Prostate gland (tissue), 2 donors: Measurements from ENCODE around the gene PSMD13. TPM values are rescaled to one million over a fixed set of nuclear protein-coding genes. Genes with fewer than 3 reads are reported as not detected.
A peak's percentile ranks its signal among the peaks of the same experiment; 100 is the strongest.

Experiments
- DNase-seq: peaks from one replicate; pipeline ENCODE4 v3.0.0-alpha.2; 2019; ENCODE audit warnings: low spot score
- H3K27ac ChIP-seq, 2 donors: fragments of 200-600 bp; sonication (generic); 2 replicates each; pipeline ENCODE4 v1.5.1; 2017 to 2019
- H3K27me3 ChIP-seq: fragments of 200-600 bp; sonication (generic); replicated peaks from 2 replicates; pipeline ENCODE4 v1.5.1; 2019; ENCODE audit not compliant: insufficient read depth
- H3K36me3 ChIP-seq, 2 donors: fragments of 200-600 bp; sonication (generic); 1 replicate in 1 of 2; 2 replicates in 1 of 2; pipeline versions ENCODE4 v1.5.1 to v1.8.1; 2017 to 2019
- H3K4me1 ChIP-seq: fragments of 200-600 bp; sonication (generic); replicated peaks from 2 replicates; pipeline ENCODE4 v1.5.1; 2019
- H3K4me3 ChIP-seq, 2 donors: fragments of 200-600 bp; sonication (generic); 2 replicates each; pipeline ENCODE4 v1.5.1; 2017 to 2019
- H3K9me3 ChIP-seq: fragments of 200-600 bp; sonication (generic); 2 replicates; pipeline ENCODE4 v1.5.1; 2017
- POLR2A ChIP-seq: fragments of 450-650 bp; IDR thresholded peaks from one replicate; pipeline ENCODE4 v1.6.1; 2016; ENCODE audit warnings: antibody characterized with exemption, mild to moderate bottlenecking
- POLR2AphosphoS5 ChIP-seq: sonication (generic); formaldehyde crosslinking; IDR thresholded peaks from one replicate; pipeline ENCODE4 v1.6.1; 2017; ENCODE audit warnings: antibody characterized with exemption
- WGBS: methylation state at CpG from one replicate; pipeline ENCODE4 v1.1.5; 2018; 5-methylcytosine and 5-hydroxymethylcytosine counted together
- intact Hi-C: fragments of 100-400 bp; cut with DNase I; formaldehyde crosslinking; loops from one replicate; pipeline ENCODE4 v1.14.2; 2022
- total RNA-seq, 2 donors: library from RNA; depleted of rRNA; stranded (reverse); fragments of >200 nt; gene quantifications; one replicate each; pipeline ENCODE4 v1.1.0, GENCODE V29; 2016
- TF ChIP-seq, protein P1 (sequence below), 4 experiments: fragments of 200-600 bp in 2 of 4; fragments of 450-650 bp in 2 of 4; sonication (generic) in 2 of 4; IDR thresholded peaks; 1 replicate in 3 of 4; 2 replicates in 1 of 4; pipeline ENCODE4 v1.5.1; 2016 to 2019; ENCODE audit warnings: antibody characterized with exemption in 4 of 4, mild to moderate bottlenecking in 2 of 4, moderate library complexity in 2 of 4

Gene PSMD13
- total RNA-seq, 2 donors from 2014 or later, result 87.4 to 129 TPM

DNA sequence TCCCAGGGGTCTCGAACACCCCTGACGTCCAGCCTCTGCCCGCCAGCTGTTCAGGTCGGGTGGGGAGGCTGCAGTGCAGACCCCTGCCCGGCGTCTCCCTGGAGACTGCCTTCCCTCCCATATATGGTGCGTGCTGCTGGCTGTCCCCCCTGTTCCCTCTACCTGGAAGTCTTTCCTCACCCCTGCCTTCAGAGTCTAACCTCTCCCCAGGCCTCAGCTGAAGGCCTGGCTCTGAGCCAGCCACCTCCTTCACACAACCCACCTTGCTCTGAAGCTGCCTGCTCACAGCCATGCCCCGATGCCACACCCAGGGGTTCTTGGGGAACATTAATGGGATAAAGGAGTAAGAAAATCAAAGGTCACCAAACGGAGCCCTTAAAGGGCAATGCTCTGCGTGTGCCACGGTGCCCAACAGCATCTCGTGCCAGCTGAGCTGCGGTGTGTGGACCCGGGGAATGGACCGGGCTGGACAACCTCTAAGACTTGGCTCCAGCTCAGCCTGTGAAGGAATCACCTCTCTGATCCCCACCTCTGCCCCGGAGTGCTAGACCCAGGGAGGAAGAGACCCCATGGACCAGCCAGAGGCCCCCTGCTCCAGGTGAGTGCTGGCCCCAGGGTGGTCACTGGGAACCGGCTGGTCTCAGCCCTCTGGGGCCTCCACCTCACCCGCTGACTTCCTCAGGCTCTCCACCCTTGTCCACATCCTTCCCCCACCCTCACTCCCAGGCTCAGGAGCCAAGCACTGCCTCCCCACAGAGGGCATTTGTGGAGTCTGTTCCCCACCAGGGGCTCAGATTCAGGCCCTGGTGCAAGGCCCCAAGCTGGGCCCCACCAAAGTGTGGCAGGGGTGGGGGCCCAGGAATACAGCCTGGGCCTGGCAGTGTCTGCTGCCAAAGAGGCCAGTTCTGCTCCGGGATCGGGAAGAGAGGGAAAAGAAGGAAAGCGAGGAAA lies 41.5 kb downstream of the PSMD13 start, which contains the start of gene NLRP6:
Gene NLRP6 (plus strand): TSS at position 407 of the 951 bp plus-strand sequence. CDS start 163 bp downstream, at position 570.
- TF ChIP-seq POLR2AphosphoS5, result no peak
- TF ChIP-seq POLR2A, result no peak
- TF ChIP-seq, protein P1, sequence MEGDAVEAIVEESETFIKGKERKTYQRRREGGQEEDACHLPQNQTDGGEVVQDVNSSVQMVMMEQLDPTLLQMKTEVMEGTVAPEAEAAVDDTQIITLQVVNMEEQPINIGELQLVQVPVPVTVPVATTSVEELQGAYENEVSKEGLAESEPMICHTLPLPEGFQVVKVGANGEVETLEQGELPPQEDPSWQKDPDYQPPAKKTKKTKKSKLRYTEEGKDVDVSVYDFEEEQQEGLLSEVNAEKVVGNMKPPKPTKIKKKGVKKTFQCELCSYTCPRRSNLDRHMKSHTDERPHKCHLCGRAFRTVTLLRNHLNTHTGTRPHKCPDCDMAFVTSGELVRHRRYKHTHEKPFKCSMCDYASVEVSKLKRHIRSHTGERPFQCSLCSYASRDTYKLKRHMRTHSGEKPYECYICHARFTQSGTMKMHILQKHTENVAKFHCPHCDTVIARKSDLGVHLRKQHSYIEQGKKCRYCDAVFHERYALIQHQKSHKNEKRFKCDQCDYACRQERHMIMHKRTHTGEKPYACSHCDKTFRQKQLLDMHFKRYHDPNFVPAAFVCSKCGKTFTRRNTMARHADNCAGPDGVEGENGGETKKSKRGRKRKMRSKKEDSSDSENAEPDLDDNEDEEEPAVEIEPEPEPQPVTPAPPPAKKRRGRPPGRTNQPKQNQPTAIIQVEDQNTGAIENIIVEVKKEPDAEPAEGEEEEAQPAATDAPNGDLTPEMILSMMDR (IDR thresholded peaks at IDR 0.05), result no peak
- Histone ChIP-seq H3K4me3 (peak within 1 kb of the TSS in 1 of 2 donors; percentile 8), H3K4me1 (no peaks in the 10 kb centered on the region), H3K36me3 (no peaks in the 10 kb centered on the region), H3K27me3 (peaks cover 28% of the 10 kb centered on the region), H3K9me3 (no peaks in the 10 kb centered on the region), H3K27ac (no peak within 1 kb of the TSS)
- WGBS, result 74% methylated on average over 21 of the region's 21 CpGs
- DNase-seq, result no peak
- intact Hi-C loops, result no loop called here

DNA sequence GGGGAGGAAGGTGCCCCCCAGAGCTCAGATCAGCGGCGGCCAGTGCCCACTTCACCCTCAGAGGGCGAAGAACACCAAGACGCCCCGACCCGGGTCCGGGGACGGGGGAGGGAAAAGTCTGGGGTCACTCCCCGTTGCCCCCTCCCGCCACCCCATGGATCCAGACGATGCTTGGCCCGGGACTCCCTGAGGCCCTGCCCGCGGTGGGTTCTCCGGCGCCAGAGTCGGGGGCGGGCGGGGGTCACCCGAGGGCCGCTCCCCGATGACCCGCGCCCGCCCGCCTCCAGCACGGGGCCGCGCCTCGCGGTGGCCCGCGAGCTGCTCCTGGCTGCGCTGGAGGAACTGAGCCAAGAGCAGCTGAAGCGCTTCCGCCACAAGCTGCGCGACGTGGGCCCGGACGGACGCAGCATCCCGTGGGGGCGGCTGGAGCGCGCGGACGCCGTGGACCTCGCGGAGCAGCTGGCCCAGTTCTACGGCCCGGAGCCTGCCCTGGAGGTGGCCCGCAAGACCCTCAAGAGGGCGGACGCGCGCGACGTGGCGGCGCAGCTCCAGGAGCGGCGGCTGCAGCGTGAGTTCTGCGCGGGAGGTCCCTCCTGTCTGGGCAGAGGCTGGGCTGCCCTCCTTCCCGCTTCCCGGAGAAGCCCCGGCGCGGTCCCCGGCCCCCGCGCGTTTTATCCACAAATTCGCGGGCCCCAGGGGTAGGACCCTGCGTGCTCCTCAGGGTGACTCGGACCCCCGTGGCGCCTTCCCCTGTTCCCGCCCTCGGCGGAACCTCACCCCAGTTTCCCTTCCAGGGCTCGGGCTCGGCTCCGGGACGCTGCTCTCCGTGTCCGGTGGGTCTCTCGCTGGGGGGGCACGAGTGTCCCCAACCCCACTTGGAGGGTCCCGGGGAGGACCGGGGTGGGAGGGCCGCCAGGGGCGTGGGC lies 42.5 kb downstream of the PSMD13 start:
- Histone ChIP-seq H3K4me3 (peak overlapping the region; percentile 5 to 8), H3K27me3 (peaks cover 28% of the 10 kb centered on the region), H3K9me3 (no peaks in the 10 kb centered on the region), H3K27ac (no peak overlapping the region), H3K4me1 (no peaks in the 10 kb centered on the region), H3K36me3 (no peaks in the 10 kb centered on the region)
- no peak for DNase-seq
- 8% methylated on average over 45 of the region's 97 CpGs for WGBS
- TF ChIP-seq, protein P1 (IDR thresholded peaks at IDR 0.05), result no peak
- TF ChIP-seq POLR2AphosphoS5 (no peak), POLR2A (no peak)
- intact Hi-C loops, result no loop called here

DNA sequence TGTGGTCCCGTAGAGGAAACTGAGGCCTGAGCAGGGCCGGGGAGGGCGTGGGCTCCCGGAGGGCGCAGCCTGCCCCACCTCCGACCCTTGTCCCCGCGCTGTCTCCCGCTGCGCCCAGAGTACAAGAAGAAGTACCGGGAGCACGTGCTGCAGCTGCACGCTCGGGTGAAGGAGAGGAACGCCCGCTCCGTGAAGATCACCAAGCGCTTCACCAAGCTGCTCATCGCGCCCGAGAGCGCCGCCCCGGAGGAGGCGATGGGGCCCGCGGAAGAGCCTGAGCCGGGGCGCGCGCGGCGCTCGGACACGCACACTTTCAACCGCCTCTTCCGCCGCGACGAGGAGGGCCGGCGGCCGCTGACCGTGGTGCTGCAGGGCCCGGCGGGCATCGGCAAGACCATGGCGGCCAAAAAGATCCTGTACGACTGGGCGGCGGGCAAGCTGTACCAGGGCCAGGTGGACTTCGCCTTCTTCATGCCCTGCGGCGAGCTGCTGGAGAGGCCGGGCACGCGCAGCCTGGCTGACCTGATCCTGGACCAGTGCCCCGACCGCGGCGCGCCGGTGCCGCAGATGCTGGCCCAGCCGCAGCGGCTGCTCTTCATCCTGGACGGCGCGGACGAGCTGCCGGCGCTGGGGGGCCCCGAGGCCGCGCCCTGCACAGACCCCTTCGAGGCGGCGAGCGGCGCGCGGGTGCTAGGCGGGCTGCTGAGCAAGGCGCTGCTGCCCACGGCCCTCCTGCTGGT lies 43.4 kb downstream of the PSMD13 start:
- Histone ChIP-seq H3K4me1 (no peaks in the 10 kb centered on the region), H3K27ac (no peak overlapping the region), H3K27me3 (peaks cover 28% of the 10 kb centered on the region), H3K36me3 (no peaks in the 10 kb centered on the region), H3K9me3 (no peaks in the 10 kb centered on the region), H3K4me3 (peak overlapping the region; percentile 5 to 10)
- TF ChIP-seq POLR2A (no peak), POLR2AphosphoS5 (no peak)
- TF ChIP-seq, protein P1 (IDR thresholded peaks at IDR 0.05), result no peak
- intact Hi-C loops, result no loop called here
- 1% methylated on average over 49 of the region's 85 CpGs for WGBS
- no peak for DNase-seq

DNA sequence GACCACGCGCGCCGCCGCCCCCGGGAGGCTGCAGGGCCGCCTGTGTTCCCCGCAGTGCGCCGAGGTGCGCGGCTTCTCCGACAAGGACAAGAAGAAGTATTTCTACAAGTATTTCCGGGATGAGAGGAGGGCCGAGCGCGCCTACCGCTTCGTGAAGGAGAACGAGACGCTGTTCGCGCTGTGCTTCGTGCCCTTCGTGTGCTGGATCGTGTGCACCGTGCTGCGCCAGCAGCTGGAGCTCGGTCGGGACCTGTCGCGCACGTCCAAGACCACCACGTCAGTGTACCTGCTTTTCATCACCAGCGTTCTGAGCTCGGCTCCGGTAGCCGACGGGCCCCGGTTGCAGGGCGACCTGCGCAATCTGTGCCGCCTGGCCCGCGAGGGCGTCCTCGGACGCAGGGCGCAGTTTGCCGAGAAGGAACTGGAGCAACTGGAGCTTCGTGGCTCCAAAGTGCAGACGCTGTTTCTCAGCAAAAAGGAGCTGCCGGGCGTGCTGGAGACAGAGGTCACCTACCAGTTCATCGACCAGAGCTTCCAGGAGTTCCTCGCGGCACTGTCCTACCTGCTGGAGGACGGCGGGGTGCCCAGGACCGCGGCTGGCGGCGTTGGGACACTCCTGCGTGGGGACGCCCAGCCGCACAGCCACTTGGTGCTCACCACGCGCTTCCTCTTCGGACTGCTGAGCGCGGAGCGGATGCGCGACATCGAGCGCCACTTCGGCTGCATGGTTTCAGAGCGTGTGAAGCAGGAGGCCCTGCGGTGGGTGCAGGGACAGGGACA lies 44.1 kb downstream of the PSMD13 start:
- Histone ChIP-seq H3K27me3 (peaks cover 28% of the 10 kb centered on the region), H3K36me3 (no peaks in the 10 kb centered on the region), H3K4me3 (peak overlapping the region in 1 of 2 donors; percentile 10), H3K27ac (no peak overlapping the region), H3K9me3 (no peaks in the 10 kb centered on the region), H3K4me1 (no peaks in the 10 kb centered on the region)
- no peak for TF ChIP-seq POLR2AphosphoS5
- TF ChIP-seq, protein P1 (IDR thresholded peaks at IDR 0.05), result no peak
- TF ChIP-seq POLR2A, result no peak
- WGBS, result 7% methylated on average over 69 of the region's 79 CpGs
- intact Hi-C loops, result no loop called here
- no peak for DNase-seq
